ENCODE results near the gene MAMSTR.
"Not testable (repeated sequence)": the region's sequence is repeated elsewhere in the genome, so short reads cannot be mapped to it uniquely, and the experiment has no call there.

- not testable (repeated sequence) for TF ChIP-seq ZNF121 (tag by site-specific recombination; IDR thresholded peaks at IDR 0.05); IKZF3 (tag by site-specific recombination; IDR thresholded peaks at IDR 0.05); ZFP69B (tag by site-specific recombination; IDR thresholded peaks at IDR 0.05); ZNF660 (tag by site-specific recombination; IDR thresholded peaks at IDR 0.05); ZNF624 (tag by site-specific recombination; IDR thresholded peaks at IDR 0.05); ZNF596 (tag by site-specific recombination; IDR thresholded peaks at IDR 0.05); ZNF274 (IDR thresholded peaks at IDR 0.05; ENCODE audit: low read length); ZNF274 (tag by site-specific recombination; IDR thresholded peaks at IDR 0.05; ENCODE audit: borderline replicate concordance); YY1 (tag by site-specific recombination; IDR thresholded peaks at IDR 0.05)
- TF ChIP-seq, protein P1, sequence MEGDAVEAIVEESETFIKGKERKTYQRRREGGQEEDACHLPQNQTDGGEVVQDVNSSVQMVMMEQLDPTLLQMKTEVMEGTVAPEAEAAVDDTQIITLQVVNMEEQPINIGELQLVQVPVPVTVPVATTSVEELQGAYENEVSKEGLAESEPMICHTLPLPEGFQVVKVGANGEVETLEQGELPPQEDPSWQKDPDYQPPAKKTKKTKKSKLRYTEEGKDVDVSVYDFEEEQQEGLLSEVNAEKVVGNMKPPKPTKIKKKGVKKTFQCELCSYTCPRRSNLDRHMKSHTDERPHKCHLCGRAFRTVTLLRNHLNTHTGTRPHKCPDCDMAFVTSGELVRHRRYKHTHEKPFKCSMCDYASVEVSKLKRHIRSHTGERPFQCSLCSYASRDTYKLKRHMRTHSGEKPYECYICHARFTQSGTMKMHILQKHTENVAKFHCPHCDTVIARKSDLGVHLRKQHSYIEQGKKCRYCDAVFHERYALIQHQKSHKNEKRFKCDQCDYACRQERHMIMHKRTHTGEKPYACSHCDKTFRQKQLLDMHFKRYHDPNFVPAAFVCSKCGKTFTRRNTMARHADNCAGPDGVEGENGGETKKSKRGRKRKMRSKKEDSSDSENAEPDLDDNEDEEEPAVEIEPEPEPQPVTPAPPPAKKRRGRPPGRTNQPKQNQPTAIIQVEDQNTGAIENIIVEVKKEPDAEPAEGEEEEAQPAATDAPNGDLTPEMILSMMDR (tag by site-specific recombination; IDR thresholded peaks at IDR 0.05) = not testable (repeated sequence)
- TF ChIP-seq, protein P2, sequence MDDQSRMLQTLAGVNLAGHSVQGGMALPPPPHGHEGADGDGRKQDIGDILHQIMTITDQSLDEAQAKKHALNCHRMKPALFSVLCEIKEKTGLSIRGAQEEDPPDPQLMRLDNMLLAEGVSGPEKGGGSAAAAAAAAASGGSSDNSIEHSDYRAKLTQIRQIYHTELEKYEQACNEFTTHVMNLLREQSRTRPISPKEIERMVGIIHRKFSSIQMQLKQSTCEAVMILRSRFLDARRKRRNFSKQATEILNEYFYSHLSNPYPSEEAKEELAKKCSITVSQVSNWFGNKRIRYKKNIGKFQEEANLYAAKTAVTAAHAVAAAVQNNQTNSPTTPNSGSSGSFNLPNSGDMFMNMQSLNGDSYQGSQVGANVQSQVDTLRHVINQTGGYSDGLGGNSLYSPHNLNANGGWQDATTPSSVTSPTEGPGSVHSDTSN (CRISPR knock-in tag; IDR thresholded peaks at IDR 0.05) = not testable (repeated sequence)
Measured at GRCh38 chr19:48768171-48768753, 48.7 kb upstream of the MAMSTR start.
